GM10266 (cell line): ENCODE data around the gene TIMP1.

Source experiments
- DNase-seq: peaks from one replicate; pipeline ENCODE4 v3.0.0; 2012; ENCODE audit errors: extremely low spot score
- TF ChIP-seq, protein P1 (sequence below): IDR thresholded peaks from 2 replicates; pipeline ENCODE4 v1.5.1; 2012; ENCODE audit warnings: mild to moderate bottlenecking, low read depth; ENCODE audit not compliant: control insufficient read depth, insufficient read depth; ENCODE audit errors: missing control alignments

The TIMP1 gene

DNA sequence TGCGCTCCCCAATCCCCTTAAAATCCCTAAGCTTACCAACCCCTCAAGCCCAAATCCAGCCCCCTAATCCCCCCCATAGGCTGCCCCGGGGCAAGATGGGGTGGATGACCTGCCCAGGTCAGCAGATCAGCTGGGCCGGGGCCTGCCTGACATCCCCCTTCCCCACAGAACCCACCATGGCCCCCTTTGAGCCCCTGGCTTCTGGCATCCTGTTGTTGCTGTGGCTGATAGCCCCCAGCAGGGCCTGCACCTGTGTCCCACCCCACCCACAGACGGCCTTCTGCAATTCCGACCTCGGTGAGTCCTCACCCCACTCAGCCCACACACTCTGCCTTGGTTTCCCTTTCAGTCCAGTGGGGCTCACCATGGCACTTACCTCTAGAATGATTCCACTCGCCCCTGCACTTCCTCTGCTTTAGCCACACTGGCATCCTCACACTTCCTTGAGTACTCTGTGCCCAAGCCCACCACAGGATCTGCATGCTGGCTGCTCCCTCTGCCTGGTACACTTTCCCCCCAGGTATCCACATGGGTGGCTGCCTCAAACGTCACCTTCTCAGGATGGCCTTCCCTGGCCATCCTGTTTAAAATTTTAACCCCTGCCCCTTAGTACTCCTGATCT lies 1.1 kb downstream of the TIMP1 start:
- DNase-seq = no peak
- TF ChIP-seq, protein P1, sequence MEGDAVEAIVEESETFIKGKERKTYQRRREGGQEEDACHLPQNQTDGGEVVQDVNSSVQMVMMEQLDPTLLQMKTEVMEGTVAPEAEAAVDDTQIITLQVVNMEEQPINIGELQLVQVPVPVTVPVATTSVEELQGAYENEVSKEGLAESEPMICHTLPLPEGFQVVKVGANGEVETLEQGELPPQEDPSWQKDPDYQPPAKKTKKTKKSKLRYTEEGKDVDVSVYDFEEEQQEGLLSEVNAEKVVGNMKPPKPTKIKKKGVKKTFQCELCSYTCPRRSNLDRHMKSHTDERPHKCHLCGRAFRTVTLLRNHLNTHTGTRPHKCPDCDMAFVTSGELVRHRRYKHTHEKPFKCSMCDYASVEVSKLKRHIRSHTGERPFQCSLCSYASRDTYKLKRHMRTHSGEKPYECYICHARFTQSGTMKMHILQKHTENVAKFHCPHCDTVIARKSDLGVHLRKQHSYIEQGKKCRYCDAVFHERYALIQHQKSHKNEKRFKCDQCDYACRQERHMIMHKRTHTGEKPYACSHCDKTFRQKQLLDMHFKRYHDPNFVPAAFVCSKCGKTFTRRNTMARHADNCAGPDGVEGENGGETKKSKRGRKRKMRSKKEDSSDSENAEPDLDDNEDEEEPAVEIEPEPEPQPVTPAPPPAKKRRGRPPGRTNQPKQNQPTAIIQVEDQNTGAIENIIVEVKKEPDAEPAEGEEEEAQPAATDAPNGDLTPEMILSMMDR = no peak

DNA sequence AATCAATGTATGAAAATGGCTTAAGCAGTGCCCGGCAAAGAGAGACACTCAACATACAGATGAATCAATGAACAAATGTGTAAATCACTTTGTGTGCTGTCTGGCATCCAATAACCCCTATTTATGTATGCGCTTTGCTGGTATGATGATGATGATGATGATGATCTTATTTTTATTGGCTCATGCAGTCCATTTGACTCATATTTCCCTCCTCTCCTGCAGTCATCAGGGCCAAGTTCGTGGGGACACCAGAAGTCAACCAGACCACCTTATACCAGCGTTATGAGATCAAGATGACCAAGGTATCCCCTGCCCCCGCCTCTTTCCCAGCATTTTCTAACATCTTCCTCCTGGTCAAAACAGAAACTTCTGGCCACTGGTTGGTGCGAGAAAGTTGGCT lies 2.5 kb downstream of the TIMP1 start:
- TF ChIP-seq, protein P1 = no peak
- no peak for DNase-seq

DNA sequence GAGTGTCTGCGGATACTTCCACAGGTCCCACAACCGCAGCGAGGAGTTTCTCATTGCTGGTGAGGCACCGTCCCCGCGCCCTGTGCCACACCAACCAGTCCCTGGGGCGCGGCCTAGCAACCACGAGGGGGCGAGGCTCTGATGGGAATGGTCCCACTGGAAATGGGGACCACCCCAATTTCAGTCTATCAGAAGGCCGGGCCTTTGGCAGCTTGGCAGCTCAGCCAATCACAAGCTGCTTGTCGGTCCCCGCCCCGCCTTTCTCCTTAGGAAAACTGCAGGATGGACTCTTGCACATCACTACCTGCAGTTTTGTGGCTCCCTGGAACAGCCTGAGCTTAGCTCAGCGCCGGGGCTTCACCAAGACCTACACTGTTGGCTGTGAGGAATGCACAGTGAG lies 3.0 kb downstream of the TIMP1 start:
- TF ChIP-seq, protein P1 = no peak
- DNase-seq = no peak

DNA sequence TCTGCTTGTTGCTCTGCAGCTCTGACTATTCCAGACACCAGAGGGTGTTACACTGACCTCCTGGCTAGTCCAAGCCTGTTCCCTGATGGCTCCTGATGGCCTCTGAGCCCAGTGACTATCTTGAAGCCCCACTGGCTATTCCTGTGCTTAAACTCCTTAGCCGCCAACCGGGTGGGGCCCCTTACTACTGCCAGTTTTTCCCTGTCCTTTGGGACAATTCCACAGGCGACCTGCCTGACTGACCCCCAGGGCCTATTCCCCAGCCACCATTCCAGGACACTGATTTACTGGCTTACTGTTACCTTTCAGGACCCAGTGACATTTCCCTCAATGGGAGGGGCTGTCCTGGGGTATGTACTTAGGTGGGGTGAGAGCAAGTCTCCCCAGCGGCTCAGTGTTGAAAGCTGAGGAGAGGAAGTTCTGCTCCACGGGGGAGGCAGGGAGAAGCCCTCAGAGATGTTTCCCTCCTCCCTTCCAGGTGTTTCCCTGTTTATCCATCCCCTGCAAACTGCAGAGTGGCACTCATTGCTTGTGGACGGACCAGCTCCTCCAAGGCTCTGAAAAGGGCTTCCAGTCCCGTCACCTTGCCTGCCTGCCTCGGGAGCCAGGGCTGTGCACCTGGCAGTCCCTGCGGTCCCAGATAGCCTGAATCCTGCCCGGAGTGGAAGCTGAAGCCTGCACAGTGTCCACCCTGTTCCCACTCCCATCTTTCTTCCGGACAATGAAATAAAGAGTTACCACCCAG lies 4.0 kb downstream of the TIMP1 start:
- TF ChIP-seq, protein P1 = no peak

DNA sequence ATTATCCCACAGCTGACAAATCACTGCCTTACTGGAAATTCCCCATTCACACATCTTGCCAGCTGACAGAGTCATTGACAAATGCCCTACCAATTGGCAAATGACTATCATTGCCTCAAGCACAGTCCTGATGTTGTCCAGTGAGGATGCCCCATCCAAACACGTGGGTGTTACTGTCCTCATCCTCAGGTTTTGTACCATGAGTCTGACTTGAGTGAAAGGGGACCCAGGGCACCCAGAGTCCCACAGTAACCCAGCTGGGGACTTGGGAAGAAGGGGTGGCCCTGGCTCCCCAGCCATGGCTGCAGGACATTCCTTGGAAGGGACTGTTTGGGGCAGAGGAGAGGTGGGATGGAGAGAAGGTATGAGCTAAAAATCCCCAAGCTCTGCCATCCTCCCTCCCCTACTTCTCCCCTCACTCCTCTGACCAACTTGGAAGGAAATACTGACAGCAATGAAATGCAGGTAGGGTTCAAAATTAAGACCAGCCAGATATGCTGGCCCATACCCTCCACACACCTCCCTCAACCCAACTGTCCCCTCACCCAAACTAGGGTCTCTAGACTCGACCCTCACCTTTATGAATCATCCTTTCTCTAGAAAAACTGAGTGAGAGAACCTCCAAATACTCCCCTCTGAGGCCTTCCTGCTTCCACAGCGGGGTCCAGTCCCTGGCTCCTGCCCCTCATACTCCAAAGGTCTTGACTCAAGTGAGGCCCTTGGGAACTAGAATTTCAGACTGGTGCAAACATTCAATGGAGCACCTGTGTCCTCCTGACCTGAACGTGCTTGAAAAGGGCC lies 5.1 kb downstream of the TIMP1 start:
- DNase-seq = no peak
- TF ChIP-seq, protein P1 = no peak

More for the DNA sequence above, 4.0 kb downstream of the TIMP1 start:
- no peak for DNase-seq

DNA sequence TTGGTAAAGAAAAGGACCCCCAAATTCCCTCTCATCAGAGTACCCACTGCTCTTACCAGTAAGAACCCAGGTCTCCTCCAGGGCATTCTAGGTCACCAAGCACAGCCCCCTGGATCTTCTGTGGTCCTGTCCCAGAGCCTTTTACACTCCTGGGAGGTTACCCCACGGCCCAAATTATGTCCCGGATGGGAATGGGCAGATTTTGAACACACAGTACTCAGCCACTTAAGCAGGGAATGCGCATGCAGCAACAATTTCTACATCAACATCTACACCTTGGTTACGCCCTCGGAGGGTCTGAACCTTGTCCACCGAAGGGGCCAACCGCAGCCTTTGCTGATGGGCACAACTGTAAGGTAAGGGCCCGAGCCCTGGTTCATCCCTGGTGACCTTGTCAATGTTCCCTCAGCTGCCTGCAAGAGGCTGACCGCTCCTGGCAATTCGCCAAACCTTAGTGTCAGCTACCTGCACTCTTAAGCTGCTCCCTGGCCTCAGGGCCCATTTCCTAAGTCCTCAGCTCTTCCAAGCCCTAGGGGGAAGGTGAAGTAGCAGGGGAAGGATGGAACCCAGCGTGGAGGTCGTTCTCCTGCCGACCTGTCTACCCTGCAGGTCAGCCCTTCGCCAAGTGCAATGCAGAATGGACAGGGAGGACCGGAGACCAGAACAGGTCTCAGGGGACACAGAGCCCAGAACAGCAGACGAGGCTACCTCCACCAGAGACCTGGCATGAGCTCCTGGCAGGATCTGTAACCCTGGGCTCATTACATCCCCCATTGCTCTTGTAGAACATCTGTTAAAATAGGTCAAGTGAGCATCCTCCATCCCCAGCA lies 5.9 kb downstream of the TIMP1 start:
- DNase-seq = no peak
- TF ChIP-seq, protein P1 = no peak
